ENCODE data around the gene DUOX1.

DNA sequence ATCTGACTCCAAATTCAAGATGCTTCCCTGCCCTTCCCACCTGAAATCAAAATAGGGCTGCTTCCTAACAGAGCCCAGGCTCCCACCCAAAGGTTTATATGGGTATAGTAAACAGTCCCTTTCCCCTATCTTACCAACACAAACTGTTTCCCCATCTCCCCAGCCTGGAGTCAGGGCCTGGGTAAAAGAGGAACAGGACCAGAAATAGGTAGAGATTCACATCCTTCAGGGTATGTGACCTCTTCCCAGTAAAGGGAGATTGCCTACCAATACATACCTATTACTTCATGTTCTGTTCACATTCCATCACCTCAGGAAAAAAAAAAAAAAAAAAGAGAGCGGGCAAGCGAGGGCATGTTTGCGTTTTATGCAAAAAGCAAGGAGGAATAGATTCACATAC, 67.7 kb downstream of the DUOX1 start:
- TF ChIP-seq, protein P1, sequence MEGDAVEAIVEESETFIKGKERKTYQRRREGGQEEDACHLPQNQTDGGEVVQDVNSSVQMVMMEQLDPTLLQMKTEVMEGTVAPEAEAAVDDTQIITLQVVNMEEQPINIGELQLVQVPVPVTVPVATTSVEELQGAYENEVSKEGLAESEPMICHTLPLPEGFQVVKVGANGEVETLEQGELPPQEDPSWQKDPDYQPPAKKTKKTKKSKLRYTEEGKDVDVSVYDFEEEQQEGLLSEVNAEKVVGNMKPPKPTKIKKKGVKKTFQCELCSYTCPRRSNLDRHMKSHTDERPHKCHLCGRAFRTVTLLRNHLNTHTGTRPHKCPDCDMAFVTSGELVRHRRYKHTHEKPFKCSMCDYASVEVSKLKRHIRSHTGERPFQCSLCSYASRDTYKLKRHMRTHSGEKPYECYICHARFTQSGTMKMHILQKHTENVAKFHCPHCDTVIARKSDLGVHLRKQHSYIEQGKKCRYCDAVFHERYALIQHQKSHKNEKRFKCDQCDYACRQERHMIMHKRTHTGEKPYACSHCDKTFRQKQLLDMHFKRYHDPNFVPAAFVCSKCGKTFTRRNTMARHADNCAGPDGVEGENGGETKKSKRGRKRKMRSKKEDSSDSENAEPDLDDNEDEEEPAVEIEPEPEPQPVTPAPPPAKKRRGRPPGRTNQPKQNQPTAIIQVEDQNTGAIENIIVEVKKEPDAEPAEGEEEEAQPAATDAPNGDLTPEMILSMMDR (IDR thresholded peaks at IDR 0.05) = no peak
- TF ChIP-seq POLR2A (IDR thresholded peaks at IDR 0.05) (no peak), POLR2AphosphoS5 (IDR thresholded peaks at IDR 0.05) (no peak)
